GM18909 (cell line): ENCODE results near the gene HIRA.
A peak's percentile ranks its signal among the peaks of the same experiment; 100 is the strongest.
"Not testable (repeated sequence)": the region's sequence is repeated elsewhere in the genome, so short reads cannot be mapped to it uniquely, and the experiment has no call there.

Source experiments
- ATAC-seq: cut with Tn5 transposase; IDR thresholded peaks from one replicate; pipeline ENCODE4 v1.9.1; 2021; ENCODE audit warnings: mild to moderate bottlenecking; ENCODE audit not compliant: unreplicated experiment, poor library complexity

Gene HIRA

DNA sequence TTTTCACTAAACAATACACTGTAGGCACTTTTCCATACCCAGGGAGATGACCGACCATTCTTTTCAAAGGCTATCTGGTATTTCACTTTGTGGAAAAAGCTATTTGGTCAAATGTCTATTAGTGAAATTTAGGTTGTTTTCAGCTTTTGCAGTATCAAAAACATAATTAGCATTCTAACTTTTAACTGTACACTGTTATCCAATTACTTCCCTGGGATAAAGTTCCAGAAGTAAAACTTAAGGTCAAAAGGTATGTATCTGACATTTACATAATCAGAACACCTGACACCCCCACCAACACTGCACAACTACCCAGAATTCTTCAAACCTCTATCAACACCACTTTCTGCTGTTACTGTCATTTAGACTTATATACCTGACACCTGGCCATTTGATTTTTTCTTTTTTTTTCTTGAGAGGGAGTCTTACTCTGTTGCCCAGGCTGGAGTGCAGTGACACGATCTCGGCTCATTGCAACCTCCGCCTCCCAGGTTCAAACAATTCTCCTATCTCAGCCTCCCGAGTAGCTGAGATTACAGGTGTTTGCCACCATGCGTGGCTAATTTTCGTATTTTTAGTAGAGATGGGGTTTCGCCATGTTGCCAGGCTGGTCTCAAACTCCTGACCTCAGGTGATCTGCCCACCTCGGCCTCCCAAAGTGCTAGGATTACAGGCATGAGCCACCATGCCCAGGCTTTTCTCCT, 13.9 kb upstream of the HIRA start:
- not testable (repeated sequence) for ATAC-seq

DNA sequence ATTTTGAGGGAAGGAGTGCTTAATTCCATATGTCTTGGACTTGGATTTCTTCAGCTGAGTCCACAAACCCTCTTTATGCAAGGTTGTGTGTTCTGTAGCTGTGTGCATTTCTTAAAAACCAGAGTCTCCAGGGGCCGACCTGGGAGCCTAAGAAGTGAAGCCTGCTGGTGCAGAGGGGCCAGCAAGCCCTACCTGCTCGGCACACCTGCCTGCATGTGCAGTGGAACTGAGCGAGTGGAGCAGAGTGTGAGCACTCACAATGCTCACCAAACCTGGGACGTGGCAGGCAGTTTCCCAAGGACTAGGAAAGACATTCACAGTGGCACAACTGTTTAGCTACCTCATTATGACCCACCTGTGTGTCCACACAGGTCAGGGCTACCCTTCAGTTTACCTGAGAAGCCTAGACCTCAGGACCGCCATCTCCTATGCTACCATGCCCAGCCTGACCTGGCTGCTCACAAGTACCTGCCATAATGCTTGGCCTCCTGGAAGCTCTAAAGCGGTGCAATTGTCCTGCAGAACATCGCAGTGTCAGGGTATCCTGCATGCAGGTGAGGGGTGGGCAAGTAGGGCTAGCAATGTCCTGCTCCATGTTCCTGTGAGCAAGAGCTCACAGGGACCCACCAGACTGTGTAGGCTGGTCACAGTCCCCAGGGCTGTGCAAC, 12.1 kb upstream of the HIRA start:
- ATAC-seq, result no peak

- ATAC-seq, result no peak
These were observed 10.6 kb upstream of the HIRA start for GRCh38 chr22:19442166-19442565.

DNA sequence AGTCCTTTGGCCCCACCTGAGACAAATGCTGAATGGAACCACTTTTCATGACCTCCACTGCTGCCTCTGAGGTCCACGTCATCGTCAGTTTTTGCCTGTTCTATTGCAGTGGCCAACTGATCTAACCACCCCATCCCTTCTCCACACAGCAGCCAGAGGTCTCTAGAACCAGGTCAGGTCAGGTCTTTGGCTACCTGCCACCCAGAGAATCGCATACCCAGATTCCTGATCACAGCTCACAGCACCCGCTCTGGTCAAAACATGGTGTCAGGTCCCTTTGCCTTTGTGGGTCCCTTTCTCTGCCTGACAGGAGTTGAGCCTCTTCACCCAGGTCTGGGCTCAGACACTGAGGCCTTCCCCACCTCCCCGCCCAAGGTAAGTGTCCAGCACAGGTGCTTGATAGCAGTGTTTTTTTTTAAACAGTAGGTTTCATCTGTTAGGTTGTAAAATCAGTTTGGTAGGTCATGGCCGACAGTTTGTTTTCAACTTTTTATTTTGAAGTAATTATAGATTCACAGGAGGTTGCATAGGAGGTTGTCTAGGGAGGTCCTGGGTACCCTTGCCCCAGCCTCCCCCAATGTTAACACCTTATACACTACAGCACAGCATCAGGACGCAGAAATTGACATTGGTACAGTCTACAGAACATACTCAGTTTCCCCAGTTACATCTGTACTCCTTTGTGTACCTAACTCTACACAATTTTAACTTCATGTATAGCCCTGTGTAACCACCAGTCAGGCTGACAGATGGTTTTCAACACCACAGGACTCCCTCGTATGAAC, 9.1 kb upstream of the HIRA start:
- ATAC-seq, result no peak

GRCh38 chr22:19438298-19438697, 6.8 kb upstream of the HIRA start:
- no peak for ATAC-seq

DNA sequence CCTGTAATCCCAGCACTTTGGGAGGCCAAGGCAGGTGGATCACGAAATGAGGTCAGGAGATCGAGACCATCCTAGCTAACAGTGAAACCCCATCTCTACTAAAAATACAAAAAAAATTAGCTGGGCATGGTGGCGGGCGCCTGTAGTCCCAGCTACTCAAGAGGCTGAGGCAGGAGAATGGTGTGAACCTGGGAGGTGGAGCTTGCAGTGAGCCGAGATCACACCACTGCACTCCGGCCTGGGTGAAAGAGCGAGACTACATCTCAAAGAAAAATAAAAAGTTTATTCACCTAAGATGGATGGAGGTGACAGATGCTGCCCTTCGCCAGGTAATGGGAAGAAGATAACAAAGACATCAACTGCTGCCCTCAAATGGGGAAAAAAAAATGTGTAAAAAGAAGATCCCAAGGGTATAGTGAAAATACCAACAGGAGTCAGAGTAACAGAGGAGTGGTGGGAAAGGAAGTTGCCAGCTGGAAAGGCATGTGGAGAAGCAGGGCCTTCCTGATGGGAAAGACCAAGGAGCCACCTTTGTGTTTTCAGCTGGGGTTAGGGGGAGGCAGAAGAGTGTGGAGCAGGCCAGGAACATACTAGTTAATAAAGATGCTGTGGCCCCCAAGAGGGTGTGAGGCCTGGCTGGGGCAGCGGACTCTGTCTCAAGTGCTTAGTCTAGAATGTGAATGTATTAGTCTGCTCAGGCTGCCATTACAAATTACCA, 5.1 kb upstream of the HIRA start:
- ATAC-seq, result not testable (repeated sequence)

GRCh38 chr22:19434829-19435580, 3.5 kb upstream of the HIRA start:
- no peak for ATAC-seq

DNA sequence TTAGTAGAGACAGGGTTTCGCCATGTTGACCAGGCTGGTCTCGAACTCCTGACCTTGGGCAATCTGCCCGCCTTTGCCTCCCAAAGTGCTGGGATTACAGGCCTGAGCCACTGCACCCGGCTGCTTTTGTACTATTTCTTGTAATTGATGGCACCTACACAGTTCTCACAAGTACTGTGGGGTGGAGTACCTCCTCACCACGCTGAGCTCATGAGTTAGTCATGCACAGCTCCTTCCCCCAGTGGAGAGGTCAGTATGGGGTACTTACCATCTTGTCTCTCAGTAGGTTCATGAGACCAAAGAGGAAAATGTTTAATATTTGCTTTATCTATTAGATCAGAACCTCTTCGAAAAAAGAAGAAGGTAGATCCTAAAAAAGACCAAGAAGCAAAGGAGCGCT, 2.9 kb upstream of the HIRA start:
- ATAC-seq, result no peak

DNA sequence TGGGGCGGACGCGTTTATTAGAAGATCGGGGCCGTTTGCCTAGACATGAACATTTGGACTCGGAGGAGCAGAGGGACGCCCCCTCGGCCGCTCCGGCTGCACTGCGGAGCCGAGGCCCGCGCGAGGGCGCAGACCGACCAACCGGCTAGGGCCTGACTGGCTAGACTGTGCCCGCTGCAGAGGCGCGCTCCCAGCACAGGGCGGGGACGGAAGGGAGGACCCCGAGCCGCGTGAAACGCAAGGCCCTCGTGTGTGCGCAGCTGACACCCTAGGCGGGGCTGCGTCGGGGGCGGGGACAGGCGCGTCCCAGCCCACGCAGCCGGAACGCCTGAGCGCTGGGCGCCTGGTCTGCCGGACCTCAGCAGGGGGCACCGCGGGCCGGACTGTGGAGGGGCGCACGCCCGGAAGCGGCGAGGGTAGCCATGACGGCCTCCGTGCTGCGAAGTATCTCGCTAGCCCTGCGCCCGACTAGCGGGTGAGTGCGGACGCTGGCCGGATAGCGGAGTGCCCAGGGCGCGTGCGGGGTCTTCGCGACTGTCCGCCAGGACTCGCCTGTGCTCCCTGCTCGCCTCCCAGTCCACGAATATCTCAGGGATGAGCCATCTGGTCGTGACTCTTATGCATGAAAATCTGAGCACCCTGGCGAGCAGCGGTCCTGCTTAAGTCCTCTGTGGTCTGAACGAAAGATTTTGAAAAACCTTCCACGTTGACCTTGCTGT, 759 bp upstream of the HIRA start, which contains the start of gene MRPL40:
Gene MRPL40, plus strand, starts transcription at position 413 of the 719 bp plus-strand sequence. Its CDS starts 10 bp downstream, at position 423.
- peak; percentile 83 for ATAC-seq

GRCh38 chr22:19430890-19431541, 517 bp downstream of the HIRA start:
- peak; percentile 13 for ATAC-seq

DNA sequence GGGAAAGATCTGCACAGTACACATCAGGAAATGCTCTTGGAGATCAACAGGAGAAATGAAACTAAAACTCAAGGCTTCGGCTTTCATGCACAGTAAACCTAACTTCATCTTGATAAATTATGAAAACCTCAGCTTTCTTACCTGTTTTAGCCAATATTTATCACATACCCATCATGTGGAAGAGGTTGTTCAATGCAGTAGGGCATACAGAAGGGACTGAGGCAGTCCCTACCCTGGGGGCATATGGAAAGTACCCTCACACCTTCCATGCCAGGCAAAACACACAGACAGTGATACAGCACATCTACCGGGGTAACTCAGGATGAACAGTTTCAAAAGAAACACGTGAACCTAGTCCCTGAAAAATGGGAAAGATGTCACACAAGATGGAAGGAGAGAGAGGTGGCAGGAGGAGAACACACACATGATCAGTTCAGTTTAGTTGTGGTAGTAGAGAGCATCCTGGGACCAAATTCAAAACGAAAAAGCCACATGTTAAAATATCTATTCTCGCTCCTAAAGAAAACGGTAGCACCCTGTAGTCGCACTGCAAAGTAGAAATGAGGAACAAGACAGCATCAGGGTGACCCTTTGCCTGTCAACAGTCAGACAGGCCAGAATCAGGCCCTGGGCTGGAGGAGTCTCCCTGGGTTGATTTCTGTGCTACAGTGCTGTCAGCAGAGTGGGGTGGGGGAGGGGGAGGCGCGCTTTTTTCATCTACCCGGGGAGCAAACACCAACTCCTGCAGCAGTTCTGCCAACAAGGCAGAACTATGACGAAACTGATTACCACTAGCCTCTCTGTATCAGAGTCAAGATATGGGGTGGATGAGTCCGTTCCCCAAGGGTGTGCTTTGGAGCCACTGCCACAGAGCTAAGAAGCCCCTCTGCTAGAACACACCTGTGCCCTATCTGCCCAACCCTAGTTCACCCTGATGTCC, 1.3 kb downstream of the HIRA start:
- ATAC-seq, result no peak

GRCh38 chr22:19424186-19424500, 7.4 kb downstream of the HIRA start:
- no peak for ATAC-seq

DNA sequence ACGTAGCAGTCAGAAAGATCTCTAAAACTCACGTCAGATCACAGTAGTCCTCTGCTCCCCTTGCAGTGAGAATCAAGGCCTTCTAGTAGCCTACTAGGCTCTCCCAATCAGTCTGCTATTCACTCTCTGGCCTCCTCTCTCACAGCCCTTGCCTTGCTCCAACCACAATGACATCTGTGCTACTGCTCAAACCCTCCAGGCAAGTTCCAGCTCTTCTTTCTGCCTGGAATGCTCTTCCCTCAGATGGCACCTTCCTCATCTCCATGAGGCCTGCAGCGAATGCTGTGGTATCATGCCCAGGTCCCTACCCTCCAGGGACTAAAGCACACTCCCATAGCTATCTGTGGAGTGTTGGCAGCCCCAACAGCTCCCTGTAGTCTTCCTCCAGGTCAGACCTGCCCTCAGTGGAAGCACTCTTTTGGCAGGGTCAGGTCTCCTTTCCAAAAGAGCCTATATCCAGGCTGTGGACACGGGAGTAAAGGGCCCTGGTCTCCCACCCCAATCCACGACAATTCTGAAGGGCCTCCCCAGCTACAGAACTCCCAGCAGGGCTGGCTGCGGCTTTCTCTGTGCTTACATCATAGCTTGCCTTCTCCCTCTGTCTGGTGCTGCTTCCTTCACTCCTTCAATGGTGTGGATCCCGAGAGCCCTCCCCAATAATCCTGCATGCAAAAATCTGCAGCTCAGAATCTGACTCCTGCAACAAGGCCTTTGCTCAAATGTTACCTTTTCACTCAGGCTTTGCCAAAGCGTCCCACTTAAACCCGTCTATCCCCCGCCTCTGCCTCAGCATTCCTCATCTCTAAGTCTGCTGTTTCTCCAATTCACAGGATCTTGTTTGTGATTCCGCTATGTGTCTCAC, 8.9 kb downstream of the HIRA start:
- ATAC-seq, result no peak

DNA sequence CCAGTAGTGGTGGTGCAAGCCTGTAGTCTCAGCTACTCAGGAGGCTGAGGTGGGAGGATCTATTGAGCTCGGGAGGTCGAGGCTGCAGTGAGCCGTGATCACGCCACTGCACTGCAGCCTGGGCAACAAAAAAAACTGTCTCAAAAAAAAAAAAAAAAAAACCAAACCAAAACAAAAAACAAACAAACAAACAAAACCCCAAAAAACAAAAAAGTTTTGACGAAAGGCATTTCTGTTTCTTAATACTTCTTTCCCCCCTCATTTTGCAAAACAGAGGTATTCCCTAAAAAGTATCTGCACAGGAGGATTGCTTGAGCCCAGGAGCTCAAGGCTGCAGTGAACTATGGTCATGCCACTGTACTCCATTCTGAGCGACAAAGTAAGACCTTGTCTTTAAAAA, 11.2 kb downstream of the HIRA start:
- ATAC-seq, result no peak

DNA sequence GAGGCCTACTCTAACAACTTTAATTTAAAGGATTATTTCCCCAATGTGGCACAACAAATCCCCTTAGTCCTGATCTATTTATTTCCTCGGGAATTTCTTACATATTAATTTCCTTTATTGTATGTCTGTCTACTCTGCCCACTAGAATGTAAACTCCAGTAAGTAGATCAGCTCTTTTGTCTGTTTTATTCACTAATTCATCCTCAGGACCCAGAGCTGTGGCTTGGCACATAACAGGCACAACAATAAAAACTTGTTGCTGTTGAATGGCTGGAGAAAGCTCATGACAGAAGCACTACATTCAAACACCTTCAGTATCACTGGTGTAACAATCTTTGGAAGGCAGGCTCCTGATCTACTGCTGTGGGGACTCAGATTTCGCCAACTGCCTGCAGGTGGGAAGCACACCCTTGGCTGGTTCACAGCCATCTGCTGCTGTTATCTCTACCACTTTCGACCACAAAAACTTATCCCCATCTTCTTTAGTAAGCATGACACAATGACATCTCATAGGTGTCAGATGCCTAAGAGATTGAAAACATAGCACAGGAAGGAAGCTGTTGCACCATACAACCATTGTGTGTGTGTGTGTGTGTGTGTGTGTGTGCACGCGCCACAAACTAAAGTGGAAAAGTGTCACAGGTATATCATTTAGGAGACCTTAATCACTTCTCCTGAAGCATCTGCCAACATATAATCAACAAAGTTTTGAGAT, 11.9 kb downstream of the HIRA start:
- peak; percentile 53 for ATAC-seq

GRCh38 chr22:19419086-19419463, 12.5 kb downstream of the HIRA start:
- no peak for ATAC-seq
